B cell (primary cell): Measurements from ENCODE around the gene ZFYVE9. TPM values are rescaled to one million over a fixed set of nuclear protein-coding genes. Genes with fewer than 3 reads are reported as not detected.

Experiments
- ATAC-seq: fragments of 200-7000 bp; cut with Tn5 transposase; one replicate; pipeline ENCODE4 v1.10.0; 2021; ENCODE audit warnings: low read depth, mild to moderate bottlenecking, moderate number of reproducible peaks, moderate library complexity
- CTCF ChIA-PET: fragments of 350-600 bp; sonication (Branson Sonifier 250); formaldehyde crosslinking; loops from one replicate; lab custom pipeline; 2021; ENCODE audit warnings: antibody characterized with exemption, inconsistent platforms; lab: Charles Lee
- POLR2A ChIA-PET: fragments of 350-600 bp; sonication (Branson Sonifier 250); formaldehyde crosslinking; loops from one replicate; lab custom pipeline; 2021; ENCODE audit warnings: antibody characterized with exemption; lab: Charles Lee
- DNase-seq: peaks from one replicate; pipeline ENCODE4 v3.0.0; 2013
- H2AFZ ChIP-seq: 2 replicates; pipeline ENCODE4 v1.6.1; 2012; ENCODE audit warnings: mild to moderate bottlenecking, low read depth, low read length; ENCODE audit not compliant: insufficient read depth, poor library complexity, severe bottlenecking
- H3K27ac ChIP-seq, 2 donors: 1 replicate in 1 of 2; 2 replicates in 1 of 2; pipeline ENCODE4 v1.5.1; 2012 to 2013; ENCODE audit warnings: low read length in 2 of 2, mild to moderate bottlenecking in 2 of 2, moderate library complexity in 1 of 2
- H3K27me3 ChIP-seq, 4 experiments: fragments of 200-600 bp in 1 of 4; sonication (generic) in 1 of 4; replicated peaks in 1 of 4; 1 replicate in 2 of 4; 2 replicates in 2 of 4; pipeline versions ENCODE4 v1.6.1 to v1.7.0; 2013 to 2016; ENCODE audit warnings: low read length in 3 of 4, mild to moderate bottlenecking in 2 of 4, mixed read lengths in 1 of 4, moderate library complexity in 1 of 4; ENCODE audit not compliant: insufficient read depth in 4 of 4, control insufficient read depth in 3 of 4; ENCODE audit errors: control extremely low read depth in 1 of 4
- H3K36me3 ChIP-seq, 2 experiments: replicated peaks in 1 of 2; 1 replicate in 1 of 2; 2 replicates in 1 of 2; pipeline versions ENCODE4 v1.6.1 to v1.7.1; 2013; ENCODE audit warnings: low read length in 1 of 2; ENCODE audit not compliant: insufficient read depth in 2 of 2, control insufficient read depth in 1 of 2; ENCODE audit errors: control extremely low read depth in 1 of 2, extremely low read depth in 1 of 2
- H3K4me1 ChIP-seq, 2 donors: fragments of 200-600 bp in 1 of 2; sonication (generic) in 1 of 2; 1 replicate in 1 of 2; 2 replicates in 1 of 2; pipeline versions ENCODE4 v1.5.1 to v1.6.1; 2013 to 2017; ENCODE audit warnings: low read length in 2 of 2; ENCODE audit not compliant: control insufficient read depth in 2 of 2, insufficient read depth in 2 of 2
- H3K4me2 ChIP-seq: replicated peaks from 2 replicates; pipeline ENCODE3; 2012; ENCODE audit warnings: mild to moderate bottlenecking, low read depth, low read length; ENCODE audit not compliant: poor library complexity, severe bottlenecking
- H3K4me3 ChIP-seq, 5 experiments: fragments of 200-600 bp in 1 of 5; sonication (generic) in 1 of 5; 1 replicate in 3 of 5; 2 replicates in 2 of 5; pipeline versions ENCODE4 v1.5.1 to v1.7.0; 2011 to 2016; ENCODE audit warnings: low read length in 4 of 5, mild to moderate bottlenecking in 4 of 5, low read depth in 2 of 5, control low read depth in 1 of 5, moderate library complexity in 1 of 5; ENCODE audit not compliant: insufficient read depth in 1 of 5; ENCODE audit errors: control extremely low read depth in 1 of 5, extremely low read depth in 1 of 5
- H3K79me2 ChIP-seq: fragments of 200-600 bp; sonication (generic); one replicate; pipeline ENCODE4 v1.6.0; 2016; ENCODE audit warnings: low read length; ENCODE audit not compliant: control insufficient read depth, insufficient read depth
- H3K9ac ChIP-seq: fragments of 200-600 bp; sonication (generic); 2 replicates; pipeline ENCODE4 v1.6.1; 2017; ENCODE audit warnings: mild to moderate bottlenecking, low read length, moderate library complexity
- H3K9me3 ChIP-seq, 3 donors: one replicate each; pipeline versions ENCODE4 v1.6.1 to v1.7.1; 2013; ENCODE audit warnings: low read length in 2 of 3; ENCODE audit not compliant: control insufficient read depth in 2 of 3, insufficient read depth in 1 of 3; ENCODE audit errors: control extremely low read depth in 1 of 3
- H4K20me1 ChIP-seq: 2 replicates; pipeline ENCODE4 v1.6.0; 2012; ENCODE audit warnings: mild to moderate bottlenecking, low read length; ENCODE audit not compliant: insufficient read depth, control insufficient read depth, poor library complexity, severe bottlenecking
- H3K27ac Mint-ChIP-seq: one replicate; pipeline ENCODE4 v1.8.0; 2021; ENCODE audit warnings: mixed read lengths
- H3K27me3 Mint-ChIP-seq: one replicate; pipeline ENCODE4 v1.8.0; 2021; ENCODE audit warnings: mixed read lengths
- H3K4me1 Mint-ChIP-seq: one replicate; pipeline ENCODE4 v1.8.0; 2021; ENCODE audit warnings: mixed read lengths
- H3K4me3 Mint-ChIP-seq: one replicate; pipeline ENCODE4 v1.8.0; 2021; ENCODE audit warnings: mixed read lengths
- H3K9me3 Mint-ChIP-seq: one replicate; pipeline ENCODE4 v1.8.0; 2022; ENCODE audit warnings: mixed read lengths; ENCODE audit not compliant: insufficient read depth
- CTCF ChIP-seq: fragments of 200-600 bp; IDR thresholded peaks from one replicate; pipeline ENCODE4 v1.8.0; 2022; ENCODE audit warnings: antibody characterized with exemption, mild to moderate bottlenecking
- EZH2 ChIP-seq: IDR thresholded peaks from 2 replicates; pipeline ENCODE4 v1.6.1; 2012; ENCODE audit warnings: borderline replicate concordance, low read depth, mild to moderate bottlenecking, moderate library complexity, low read length; ENCODE audit not compliant: insufficient read depth, poor library complexity, severe bottlenecking
- WGBS: methylation state at CpG from one replicate; pipeline ENCODE4 v1.1.5; 2013; ENCODE audit warnings: missing lambda C conversion rate; ENCODE audit not compliant: insufficient coverage; 5-methylcytosine and 5-hydroxymethylcytosine counted together
- intact Hi-C: fragments of 100-400 bp; cut with micrococcal nuclease; formaldehyde crosslinking; loops from one replicate; pipeline ENCODE4 v1.10.0; 2022
- polyA plus RNA-seq: library from polyadenylated mRNA; depleted of rRNA; stranded (reverse); fragments of >200 nt; gene quantifications from 2 replicates; pipeline ENCODE4 v1.2.3, GENCODE V29; 2012
- total RNA-seq, 2 donors: library from RNA; stranded (reverse); fragments of 120-200 nt in 1 of 2; gene quantifications; 1 replicate in 1 of 2; 2 replicates in 1 of 2; pipeline versions ENCODE4 v1.2.3 to v1.2.4, GENCODE V29; 2013 to 2022

The ZFYVE9 gene
- total and polyA plus RNA-seq, 2 donors (not counting 1 experiment from before 2014, with no cell fraction given): 0.16 to 3.3 TPM

- no CpG with 5 or more reads among the region's 7 CpGs for WGBS
- CTCF ChIA-PET: no interaction called here
Measured at GRCh38 chr1:52193985-52194384, 52.1 kb downstream of the ZFYVE9 start.

GRCh38 chr1:52195161-52195560 is 53.3 kb downstream of the ZFYVE9 start:
- ATAC-seq (no peak), DNase-seq (no peak)
- no peaks in the 10 kb centered on the region for H3K4me1 Mint-ChIP-seq
- H3K4me2 ChIP-seq: no peak overlapping the region
- TF ChIP-seq CTCF (no peak), EZH2 (no peak)
- H3K27ac ChIP-seq: no peak overlapping the region
- POLR2A ChIA-PET: no interaction called here
- WGBS: no CpG with 5 or more reads among the region's 1 CpG
- no peaks in the 10 kb centered on the region for H3K4me1 ChIP-seq
- CTCF ChIA-PET: no interaction called here
- H3K27ac Mint-ChIP-seq: no peak overlapping the region
- H3K79me2 ChIP-seq: no peaks in the 10 kb centered on the region
- no peaks in the 10 kb centered on the region for H4K20me1 ChIP-seq
- no peak overlapping the region for H2AFZ ChIP-seq
- H3K27me3 Mint-ChIP-seq: peaks cover 17% of the 10 kb centered on the region
- no peak overlapping the region for H3K4me3 ChIP-seq
- H3K9me3 ChIP-seq: peaks cover 2 to 3% (median 3%) of the 10 kb centered on the region in 3 donors
- no peak overlapping the region for H3K9ac ChIP-seq
- intact Hi-C loops: no loop called here
- no peaks in the 10 kb centered on the region for H3K36me3 ChIP-seq
- no peak overlapping the region for H3K4me3 Mint-ChIP-seq
- peaks cover 2% of the 10 kb centered on the region for H3K9me3 Mint-ChIP-seq
- H3K27me3 ChIP-seq: peaks cover 0 to 6% (median 0%) of the 10 kb centered on the region in 4 experiments

More at GRCh38 chr1:52193985-52194384, 52.1 kb downstream of the ZFYVE9 start:
- Mint-ChIP-seq H3K4me3 (no peak overlapping the region), H3K4me1 (no peaks in the 10 kb centered on the region), H3K27ac (no peak overlapping the region), H3K27me3 (peaks cover 20% of the 10 kb centered on the region), H3K9me3 (peaks cover 2% of the 10 kb centered on the region)
- intact Hi-C loops: no loop called here
- Histone ChIP-seq H3K4me3 (no peak overlapping the region), H3K27ac (no peak overlapping the region), H3K27me3 (peaks cover 0 to 6% (median 0%) of the 10 kb centered on the region in 4 experiments), H3K4me1 (no peaks in the 10 kb centered on the region), H4K20me1 (no peaks in the 10 kb centered on the region), H3K9me3 (peaks cover 0 to 1% (median 0%) of the 10 kb centered on the region in 3 donors), H3K9ac (no peak overlapping the region), H3K4me2 (no peak overlapping the region), H3K36me3 (no peaks in the 10 kb centered on the region), H2AFZ (no peak overlapping the region), H3K79me2 (no peaks in the 10 kb centered on the region)
- DNase-seq: no peak
- POLR2A ChIA-PET: no interaction called here
- TF ChIP-seq EZH2 (no peak), CTCF (no peak)
- ATAC-seq: no peak
